GM18505 (cell line): ENCODE data around the gene TOP3A.

Experiments
- ATAC-seq: cut with Tn5 transposase; IDR thresholded peaks from one replicate; pipeline ENCODE4 v1.9.1; 2021; ENCODE audit not compliant: unreplicated experiment
- POLR2A ChIP-seq: IDR thresholded peaks from 4 replicates; pipeline ENCODE4 v1.6.1; 2011; ENCODE audit warnings: borderline replicate concordance; ENCODE audit not compliant: insufficient read depth, insufficient read length; ENCODE audit errors: extremely low read depth

The TOP3A gene

DNA sequence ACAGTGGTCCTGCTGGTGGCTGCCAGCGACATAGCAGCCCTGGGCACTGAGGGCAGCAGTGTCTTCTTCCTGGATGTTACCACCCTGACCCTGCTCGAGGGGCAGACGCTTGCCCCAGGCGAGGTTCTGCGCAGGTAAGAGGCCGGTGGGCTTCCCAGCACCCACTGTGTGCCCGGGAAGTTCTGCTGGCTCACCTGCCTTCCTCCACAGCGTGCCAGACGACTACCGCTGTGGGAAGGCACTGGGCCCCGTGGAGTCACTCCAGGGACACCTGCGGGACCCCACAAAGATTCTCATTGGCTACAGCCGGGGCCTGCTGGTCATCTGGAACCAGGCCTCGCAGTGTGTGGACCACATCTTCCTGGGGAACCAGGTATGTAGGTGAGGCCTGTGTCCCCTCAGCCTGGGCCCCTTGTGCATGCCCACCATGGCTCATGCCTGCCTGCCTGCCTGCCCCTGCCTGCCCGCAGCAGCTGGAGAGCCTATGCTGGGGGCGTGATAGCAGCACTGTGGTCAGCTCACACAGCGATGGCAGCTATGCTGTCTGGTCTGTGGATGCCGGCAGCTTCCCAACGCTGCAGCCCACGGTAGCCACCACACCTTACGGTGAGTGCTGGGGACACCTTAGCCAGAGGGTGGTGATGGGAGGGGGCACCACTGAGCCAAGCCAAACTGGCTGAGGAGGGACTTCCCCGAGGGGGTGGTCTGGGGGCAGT, 80.8 kb downstream of the TOP3A start:
- no peak for TF ChIP-seq POLR2A
- no peak for ATAC-seq

DNA sequence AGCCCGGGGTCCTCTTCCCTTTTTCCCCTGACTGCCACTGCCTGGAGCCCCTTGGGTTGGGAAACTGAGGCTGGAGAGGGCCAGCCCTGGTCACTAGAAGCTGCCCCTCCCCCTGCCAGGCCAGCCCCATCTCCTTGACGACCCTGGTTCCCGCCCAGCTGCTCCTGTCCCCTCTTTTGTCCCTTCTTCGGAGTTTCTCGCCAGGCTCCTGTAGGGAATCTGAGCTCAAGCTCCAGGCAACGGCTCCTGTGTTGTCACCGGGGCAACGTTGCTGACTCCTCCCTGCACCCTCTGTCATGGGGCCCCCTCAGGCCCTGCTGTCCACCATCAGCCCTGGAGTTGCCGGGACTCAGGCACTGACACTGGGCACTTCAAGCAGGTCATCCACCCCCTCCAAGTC, 83.6 kb downstream of the TOP3A start:
- no peak for TF ChIP-seq POLR2A
- no peak for ATAC-seq

- ATAC-seq, result no peak
- TF ChIP-seq POLR2A, result no peak
Observed at GRCh38 chr17:18230288-18231141, 84.3 kb downstream of the TOP3A start.

GRCh38 chr17:18229771-18230170, 85.0 kb downstream of the TOP3A start:
- no peak for ATAC-seq
- no peak for TF ChIP-seq POLR2A

DNA sequence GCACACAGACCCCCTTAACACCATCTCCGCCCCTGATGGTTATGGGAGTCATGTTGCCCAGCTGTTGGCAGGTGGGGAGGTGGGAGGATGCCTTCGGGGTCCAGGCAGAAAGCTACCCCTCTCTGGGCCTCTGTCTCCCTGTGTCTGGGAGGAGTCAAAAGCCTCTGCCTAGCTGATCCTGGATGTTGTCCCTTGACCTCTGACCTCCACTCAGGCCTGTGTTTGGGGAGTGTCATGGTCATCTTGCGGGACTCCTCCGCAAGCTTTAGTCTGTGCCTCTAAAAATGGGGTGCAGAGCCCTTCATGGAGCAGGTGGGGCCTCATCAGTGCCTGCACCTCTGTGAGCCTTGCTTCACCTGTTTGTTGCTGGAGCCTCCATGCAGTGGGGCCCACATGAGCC, 85.5 kb downstream of the TOP3A start:
- no peak for TF ChIP-seq POLR2A
- ATAC-seq, result no peak

GRCh38 chr17:18228176-18228682, 86.6 kb downstream of the TOP3A start:
- no peak for ATAC-seq
- no peak for TF ChIP-seq POLR2A

DNA sequence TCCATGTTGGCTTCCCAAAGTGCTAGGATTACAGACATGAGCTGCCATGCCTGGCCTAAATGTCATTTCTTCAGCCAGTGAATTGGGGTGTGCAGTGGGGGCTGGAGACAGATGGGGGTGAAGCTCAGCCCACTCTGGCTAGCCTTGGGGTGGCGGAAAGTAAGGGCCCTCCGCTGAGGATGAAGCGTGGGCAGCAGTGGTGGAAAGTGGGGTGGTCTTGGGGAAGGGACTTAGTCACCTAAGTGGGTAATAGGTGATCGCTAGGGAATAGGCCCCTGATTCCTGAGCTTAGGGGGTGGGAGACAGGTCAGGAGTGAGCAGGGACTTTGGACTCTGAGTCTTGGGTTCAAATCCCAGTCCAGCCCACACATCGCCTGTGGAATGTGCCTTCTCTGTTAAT, 87.2 kb downstream of the TOP3A start:
- TF ChIP-seq POLR2A, result no peak
- no peak for ATAC-seq

GRCh38 chr17:18226284-18226945, 88.4 kb downstream of the TOP3A start:
- no peak for TF ChIP-seq POLR2A
- no peak for ATAC-seq

DNA sequence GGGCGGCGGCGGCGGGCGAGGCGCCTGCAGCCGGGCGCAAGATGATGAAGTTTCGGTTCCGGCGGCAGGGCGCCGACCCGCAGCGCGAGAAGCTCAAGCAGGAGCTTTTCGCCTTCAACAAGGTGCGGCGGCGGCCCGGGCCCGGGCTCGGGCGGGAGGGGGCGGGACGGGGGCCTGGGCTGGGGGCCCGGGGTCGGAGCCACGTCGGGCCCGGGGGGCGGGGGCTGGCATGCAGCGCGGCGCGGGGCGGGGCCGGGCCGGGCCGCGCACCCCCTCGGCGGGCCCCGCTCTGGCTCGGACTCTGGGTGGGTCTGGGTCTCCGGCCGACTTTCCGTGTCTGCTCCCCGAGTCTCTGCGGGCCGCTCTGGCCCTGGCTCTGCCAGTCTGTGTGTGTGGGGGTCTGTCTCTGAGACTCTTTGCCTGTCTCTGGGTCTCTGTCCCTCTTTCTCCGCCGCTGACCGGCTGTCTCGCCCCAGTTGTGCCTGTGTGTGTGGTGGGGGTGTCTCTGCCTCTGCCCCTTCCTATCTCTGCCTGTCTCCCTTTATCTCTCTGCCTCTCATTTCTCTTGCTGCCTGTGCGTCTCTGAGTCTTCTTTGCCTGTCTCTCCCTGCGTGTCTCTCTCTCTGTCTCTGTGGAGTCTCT, 89.0 kb downstream of the TOP3A start:
- peak; percentile 16 for ATAC-seq

GRCh38 chr17:18225121-18225641, 89.6 kb downstream of the TOP3A start, which contains the start of gene LLGL1:
Gene LLGL1 (plus strand): TSS chr17:18225635. CDS start chr17:18225683, 48 bp downstream.
- no peak for TF ChIP-seq POLR2A
- ATAC-seq, result peak; percentile 86

More for the DNA sequence above, 89.0 kb downstream of the TOP3A start:
- TF ChIP-seq POLR2A, result no peak

GRCh38 chr17:18224387-18225120, 90.2 kb downstream of the TOP3A start:
- ATAC-seq, result no peak
- no peak for TF ChIP-seq POLR2A

GRCh38 chr17:18224053-18224386, 90.8 kb downstream of the TOP3A start:
- TF ChIP-seq POLR2A, result no peak
- no peak for ATAC-seq
